SJSA1 (cell line): ENCODE measurements around the gene ENDOV. TPM values are rescaled to one million over a fixed set of nuclear protein-coding genes. Genes with fewer than 3 reads are reported as not detected.

Experiments
- DNase-seq, 2 experiments: peaks; one replicate each; pipeline ENCODE4 v3.0.0-alpha.2; 2015 to 2020; ENCODE audit warnings: low spot score in 2 of 2, low read depth in 1 of 2
- H3K27ac ChIP-seq: fragments of 250-450 bp; sonication (Bioruptor Pico); 2 replicates; pipeline ENCODE4 v1.5.1; 2020; ENCODE audit warnings: mild to moderate bottlenecking, moderate library complexity
- H3K27me3 ChIP-seq: fragments of 250-450 bp; sonication (Bioruptor Pico); replicated peaks from 2 replicates; pipeline ENCODE4 v1.5.1; 2020; ENCODE audit warnings: mild to moderate bottlenecking, moderate library complexity
- H3K36me3 ChIP-seq: fragments of 250-450 bp; sonication (Bioruptor Pico); 2 replicates; pipeline ENCODE4 v1.5.1; 2020; ENCODE audit warnings: mild to moderate bottlenecking
- H3K4me1 ChIP-seq: fragments of 250-450 bp; sonication (Bioruptor Pico); replicated peaks from 2 replicates; pipeline ENCODE4 v1.6.1; 2021; ENCODE audit warnings: mild to moderate bottlenecking
- H3K4me3 ChIP-seq: fragments of 250-450 bp; sonication (Bioruptor Pico); 2 replicates; pipeline ENCODE4 v1.5.1; 2020; ENCODE audit warnings: mild to moderate bottlenecking
- H3K9me3 ChIP-seq: fragments of 250-450 bp; sonication (Bioruptor Pico); replicated peaks from 2 replicates; pipeline ENCODE4 v1.5.1; 2020; ENCODE audit warnings: mild to moderate bottlenecking
- total RNA-seq: library from RNA; depleted of rRNA; stranded (reverse); fragments of >200 nt; shearing (Covaris generic); gene quantifications from 2 replicates; pipeline ENCODE4 v1.2.3, GENCODE V29; 2014

ENDOV gene
- total RNA-seq, 1 experiment from 2014 or later = 25.6 TPM

- Histone ChIP-seq H3K27me3 (0 out of 2 replicates have a peak, but pooled peaks cover 9% of the 10 kb centered on the region), H3K36me3 (peaks cover 33% of the 10 kb centered on the region), H3K27ac (peak overlapping the region; percentile 98; the same call in 1 of the 2 replicates), H3K4me1 (peaks cover 23% of the 10 kb centered on the region), H3K9me3 (no peaks in the 10 kb centered on the region), H3K4me3 (peak overlapping the region; percentile 90)
- no peak for DNase-seq
Measured at GRCh38 chr17:80414508-80414802, 512 bp upstream of the ENDOV start.

GRCh38 chr17:80415626-80416137 lies 715 bp downstream of the ENDOV start:
- 0 out of 2 replicates have a peak, but pooled peaks cover 9% of the 10 kb centered on the region for H3K27me3 ChIP-seq
- H3K9me3 ChIP-seq = no peaks in the 10 kb centered on the region
- peak overlapping the region; percentile 90 for H3K4me3 ChIP-seq
- peaks cover 23% of the 10 kb centered on the region for H3K4me1 ChIP-seq
- H3K27ac ChIP-seq = peak overlapping the region; percentile 98
- H3K36me3 ChIP-seq = peaks cover 45% of the 10 kb centered on the region
- DNase-seq = no peak

- no peaks in the 10 kb centered on the region for H3K9me3 ChIP-seq
- no peak overlapping the region for H3K27ac ChIP-seq
- no peak for DNase-seq
- H3K4me1 ChIP-seq = peaks cover 23% of the 10 kb centered on the region
- 0 out of 2 replicates have a peak, but pooled peaks cover 9% of the 10 kb centered on the region for H3K27me3 ChIP-seq
- H3K36me3 ChIP-seq = peaks cover 47% of the 10 kb centered on the region
- H3K4me3 ChIP-seq = peak overlapping the region; percentile 90; the same call in 1 of the 2 replicates
Measured at GRCh38 chr17:80416260-80416939, 1.4 kb downstream of the ENDOV start.

GRCh38 chr17:80416940-80417293 lies 1.9 kb downstream of the ENDOV start:
- no peaks in the 10 kb centered on the region for H3K9me3 ChIP-seq
- H3K4me1 ChIP-seq = peaks cover 23% of the 10 kb centered on the region
- DNase-seq = no peak
- no peak overlapping the region for H3K4me3 ChIP-seq
- no peak overlapping the region for H3K27ac ChIP-seq
- peaks cover 52% of the 10 kb centered on the region for H3K36me3 ChIP-seq
- 0 out of 2 replicates have a peak, but pooled peaks cover 9% of the 10 kb centered on the region for H3K27me3 ChIP-seq

- H3K27ac ChIP-seq = no peak overlapping the region
- H3K4me1 ChIP-seq = peaks cover 23% of the 10 kb centered on the region
- 0 out of 2 replicates have a peak, but pooled peaks cover 6% of the 10 kb centered on the region for H3K27me3 ChIP-seq
- H3K4me3 ChIP-seq = no peak overlapping the region
- H3K36me3 ChIP-seq = peaks cover 53% of the 10 kb centered on the region
- H3K9me3 ChIP-seq = no peaks in the 10 kb centered on the region
- DNase-seq = no peak
Measured at GRCh38 chr17:80418589-80418988, 3.6 kb downstream of the ENDOV start.

- Histone ChIP-seq H3K36me3 (peaks cover 53% of the 10 kb centered on the region), H3K4me3 (no peak overlapping the region), H3K4me1 (peaks cover 19% of the 10 kb centered on the region), H3K27me3 (no peaks in the 10 kb centered on the region), H3K9me3 (no peaks in the 10 kb centered on the region), H3K27ac (no peak overlapping the region)
- no peak for DNase-seq
Measured at GRCh38 chr17:80419255-80419654, 4.3 kb downstream of the ENDOV start.

- Histone ChIP-seq H3K4me1 (peaks cover 5% of the 10 kb centered on the region; the same call in 1 of the 2 replicates), H3K9me3 (no peaks in the 10 kb centered on the region)
Measured at GRCh38 chr17:80421381-80422090, 6.6 kb downstream of the ENDOV start.

GRCh38 chr17:80422276-80422675 lies 7.3 kb downstream of the ENDOV start:
- Histone ChIP-seq H3K4me1 (peaks cover 5% of the 10 kb centered on the region; the same call in 1 of the 2 replicates), H3K27ac (no peak overlapping the region), H3K27me3 (no peaks in the 10 kb centered on the region), H3K4me3 (no peak overlapping the region), H3K9me3 (no peaks in the 10 kb centered on the region), H3K36me3 (peaks cover 35% of the 10 kb centered on the region)
- no peak for DNase-seq

More at GRCh38 chr17:80421381-80422090, 6.6 kb downstream of the ENDOV start:
- no peaks in the 10 kb centered on the region for H3K27me3 ChIP-seq
- peaks cover 40% of the 10 kb centered on the region for H3K36me3 ChIP-seq
- no peak overlapping the region for H3K27ac ChIP-seq
- no peak for DNase-seq
- no peak overlapping the region for H3K4me3 ChIP-seq

- Histone ChIP-seq H3K4me1 (no peaks in the 10 kb centered on the region; the same call in 1 of the 2 replicates), H3K9me3 (no peaks in the 10 kb centered on the region), H3K4me3 (no peak overlapping the region), H3K36me3 (peaks cover 28% of the 10 kb centered on the region), H3K27me3 (no peaks in the 10 kb centered on the region), H3K27ac (no peak overlapping the region)
- DNase-seq = no peak
Measured at GRCh38 chr17:80422981-80423380, 8.0 kb downstream of the ENDOV start.

- no peaks in the 10 kb centered on the region; the same call in 1 of the 2 replicates for H3K4me1 ChIP-seq
- H3K27ac ChIP-seq = no peak overlapping the region
- H3K4me3 ChIP-seq = no peak overlapping the region
- H3K27me3 ChIP-seq = no peaks in the 10 kb centered on the region
- peaks cover 23% of the 10 kb centered on the region for H3K36me3 ChIP-seq
- no peaks in the 10 kb centered on the region for H3K9me3 ChIP-seq
- DNase-seq = no peak
Measured at GRCh38 chr17:80423536-80424225, 8.7 kb downstream of the ENDOV start.

GRCh38 chr17:80424261-80424660 lies 9.3 kb downstream of the ENDOV start:
- Histone ChIP-seq H3K9me3 (no peaks in the 10 kb centered on the region), H3K36me3 (peaks cover 22% of the 10 kb centered on the region), H3K27ac (no peak overlapping the region), H3K4me3 (no peak overlapping the region), H3K27me3 (no peaks in the 10 kb centered on the region), H3K4me1 (no peaks in the 10 kb centered on the region; the same call in 1 of the 2 replicates)
- DNase-seq = no peak

- no peaks in the 10 kb centered on the region for H3K9me3 ChIP-seq
- H3K4me3 ChIP-seq = no peak overlapping the region
- no peak for DNase-seq
- peaks cover 13% of the 10 kb centered on the region for H3K36me3 ChIP-seq
- H3K27me3 ChIP-seq = no peaks in the 10 kb centered on the region
- H3K4me1 ChIP-seq = no peaks in the 10 kb centered on the region; the same call in 1 of the 2 replicates
- no peak overlapping the region for H3K27ac ChIP-seq
Measured at GRCh38 chr17:80424878-80425765, 10.2 kb downstream of the ENDOV start.
